ENCODE measurements around the gene ASPHD2. TPM values are rescaled to one million over a fixed set of nuclear protein-coding genes. Genes with fewer than 3 reads are reported as not detected.

ASPHD2 gene
- total RNA-seq, 1 experiment from 2014 or later, result 1.4 TPM

- POLR2A ChIA-PET (ENCODE audit: low non-redundant PET), result no interaction called here
- no peaks in the 10 kb centered on the region for H3K27me3 ChIP-seq (replicated peaks; ENCODE audit: insufficient read depth, low read depth, low read length, poor library complexity)
- TF ChIP-seq CTCF (conservative IDR thresholded peaks at IDR 0.05; ENCODE audit: low read depth, low read length), result no peak
- TF ChIP-seq EZH2 (IDR thresholded peaks at IDR 0.05; ENCODE audit: borderline replicate concordance, low read depth, low read length, poor library complexity, severe bottlenecking), result no peak
- no peak for DNase-seq (ENCODE audit: low spot score)
- H3K4me1 ChIP-seq (ENCODE audit: insufficient read depth, low read length, poor library complexity, severe bottlenecking), result no peaks in the 10 kb centered on the region
- no peak overlapping the region for H3K27ac ChIP-seq (ENCODE audit: low read depth, low read length, poor library complexity, severe bottlenecking)
- H3K9me3 ChIP-seq (ENCODE audit: low read depth, low read length, poor library complexity, severe bottlenecking), result no peaks in the 10 kb centered on the region
- H3K36me3 ChIP-seq (ENCODE audit: insufficient read depth, low read length, poor library complexity, severe bottlenecking), result peaks cover 74% of the 10 kb centered on the region
- intact Hi-C loops (cut with micrococcal nuclease; ENCODE audit: unreplicated experiment), result no loop called here
- CTCF ChIA-PET, result no interaction called here
- no TSS peak for BruUV-seq (replicated peaks)
- no peak overlapping the region for H3K4me3 ChIP-seq (ENCODE audit: low read depth, low read length, poor library complexity, severe bottlenecking)
Measured at GRCh38 chr22:26474682-26475081, 45.6 kb downstream of the ASPHD2 start.

GRCh38 chr22:26476705-26477340, 47.8 kb downstream of the ASPHD2 start:
- H3K4me1 ChIP-seq (ENCODE audit: insufficient read depth, low read length, poor library complexity, severe bottlenecking), result peaks cover 15% of the 10 kb centered on the region
- H3K27ac ChIP-seq (ENCODE audit: low read depth, low read length, poor library complexity, severe bottlenecking), result no peak overlapping the region
- H3K4me3 ChIP-seq (ENCODE audit: low read depth, low read length, poor library complexity, severe bottlenecking), result no peak overlapping the region
- no peaks in the 10 kb centered on the region for H3K9me3 ChIP-seq (ENCODE audit: low read depth, low read length, poor library complexity, severe bottlenecking)
- intact Hi-C loops (cut with micrococcal nuclease; ENCODE audit: unreplicated experiment), result no loop called here
- peaks cover 55% of the 10 kb centered on the region for H3K36me3 ChIP-seq (ENCODE audit: insufficient read depth, low read length, poor library complexity, severe bottlenecking)
- BruUV-seq (replicated peaks), result no TSS peak
- ChIA-PET CTCF (no interaction called here), POLR2A (ENCODE audit: low non-redundant PET) (no interaction called here)
- no peak for DNase-seq (ENCODE audit: low spot score)
- no peaks in the 10 kb centered on the region for H3K27me3 ChIP-seq (replicated peaks; ENCODE audit: insufficient read depth, low read depth, low read length, poor library complexity)
- TF ChIP-seq CTCF (conservative IDR thresholded peaks at IDR 0.05; ENCODE audit: low read depth, low read length), result no peak
- TF ChIP-seq EZH2 (IDR thresholded peaks at IDR 0.05; ENCODE audit: borderline replicate concordance, low read depth, low read length, poor library complexity, severe bottlenecking), result no peak

GRCh38 chr22:26477341-26477731, 48.3 kb downstream of the ASPHD2 start:
- Histone ChIP-seq H3K36me3 (ENCODE audit: insufficient read depth, low read length, poor library complexity, severe bottlenecking) (peaks cover 50% of the 10 kb centered on the region), H3K27me3 (replicated peaks; ENCODE audit: insufficient read depth, low read depth, low read length, poor library complexity) (no peaks in the 10 kb centered on the region), H3K9me3 (ENCODE audit: low read depth, low read length, poor library complexity, severe bottlenecking) (no peaks in the 10 kb centered on the region), H3K4me3 (ENCODE audit: low read depth, low read length, poor library complexity, severe bottlenecking) (no peak overlapping the region), H3K27ac (ENCODE audit: low read depth, low read length, poor library complexity, severe bottlenecking) (no peak overlapping the region), H3K4me1 (ENCODE audit: insufficient read depth, low read length, poor library complexity, severe bottlenecking) (peaks cover 20% of the 10 kb centered on the region)
- intact Hi-C loops (cut with micrococcal nuclease; ENCODE audit: unreplicated experiment), result no loop called here
- CTCF ChIA-PET, result no interaction called here
- TF ChIP-seq EZH2 (IDR thresholded peaks at IDR 0.05; ENCODE audit: borderline replicate concordance, low read depth, low read length, poor library complexity, severe bottlenecking), result no peak
- DNase-seq (ENCODE audit: low spot score), result no peak
- no TSS peak for BruUV-seq (replicated peaks)
- POLR2A ChIA-PET (ENCODE audit: low non-redundant PET), result no interaction called here
